IMR-90 (cell line): ENCODE measurements around the gene GPAT3. TPM values are rescaled to one million over a fixed set of nuclear protein-coding genes. Genes with fewer than 3 reads are reported as not detected.
A peak's percentile ranks its signal among the peaks of the same experiment; 100 is the strongest.

Experiments used
- ATAC-seq: fragments of 200-7000 bp; cut with Tn5 transposase; 2 replicates; pipeline ENCODE4 v1.9.1; 2020; ENCODE audit warnings: low read depth, mild to moderate bottlenecking, moderate library complexity
- BruUV-seq: library from RNA; stranded (reverse); fragments of 400-500 nt; replicated peaks from 2 replicates; lab custom pipeline; 2021; lab: Mats Ljungman, UMichigan
- CTCF ChIA-PET: fragments of 300-600 bp; formaldehyde crosslinking; extraction: SDS; loops from one replicate; lab custom pipeline; 2021; ENCODE audit warnings: antibody characterized with exemption; lab: Yijun Ruan, JAX
- POLR2A ChIA-PET: fragments of 300-600 bp; sonication (Branson Sonifier 250); formaldehyde crosslinking; loops from one replicate; lab custom pipeline; 2022; ENCODE audit warnings: antibody characterized with exemption; ENCODE audit not compliant: unreplicated experiment; lab: Charles Lee
- DNase-seq: peaks from one replicate; pipeline ENCODE4 v3.0.0; 2013
- H2AFZ ChIP-seq: replicated peaks from 2 replicates; pipeline ENCODE3; 2013; ENCODE audit warnings: low read length, mild to moderate bottlenecking; ENCODE audit not compliant: poor library complexity
- H2AK5ac ChIP-seq: 2 replicates; pipeline ENCODE4 v1.6.1; 2013; ENCODE audit warnings: low read depth, low read length, inconsistent platforms
- H2AK9ac ChIP-seq: replicated peaks from 2 replicates; pipeline ENCODE3; 2013; ENCODE audit warnings: mild to moderate bottlenecking, low read depth, low read length, moderate library complexity; ENCODE audit not compliant: poor library complexity
- H2BK120ac ChIP-seq: 2 replicates; pipeline ENCODE4 v1.6.1; 2013; ENCODE audit warnings: low read depth, low read length, inconsistent platforms
- H2BK15ac ChIP-seq: 3 replicates; pipeline ENCODE4 v1.6.1; 2013; ENCODE audit warnings: low read depth, low read length, inconsistent platforms
- H2BK20ac ChIP-seq: 2 replicates; pipeline ENCODE4 v1.6.1; 2013; ENCODE audit warnings: low read depth, mild to moderate bottlenecking, inconsistent platforms, low read length, moderate library complexity
- H2BK5ac ChIP-seq: 2 replicates; pipeline ENCODE4 v1.6.1; 2013; ENCODE audit warnings: mild to moderate bottlenecking, low read depth, low read length, inconsistent platforms; ENCODE audit not compliant: poor library complexity, severe bottlenecking
- H3K14ac ChIP-seq: replicated peaks from 2 replicates; pipeline ENCODE4 v1.6.1; 2013; ENCODE audit warnings: low read depth, low read length, inconsistent platforms
- H3K18ac ChIP-seq: 2 replicates; pipeline ENCODE4 v1.6.1; 2013; ENCODE audit warnings: low read depth, low read length, control low read depth
- H3K23ac ChIP-seq: 2 replicates; pipeline ENCODE4 v1.6.1; 2013; ENCODE audit warnings: low read depth, low read length, inconsistent platforms
- H3K27ac ChIP-seq: 2 replicates; pipeline ENCODE4 v1.5.1; 2013; ENCODE audit warnings: mild to moderate bottlenecking, control low read depth, low read length; ENCODE audit not compliant: insufficient read depth
- H3K27me3 ChIP-seq: 2 replicates; pipeline ENCODE4 v1.6.1; 2013; ENCODE audit warnings: low read length; ENCODE audit not compliant: control insufficient read depth, insufficient read depth
- H3K36me3 ChIP-seq: 2 replicates; pipeline ENCODE4 v1.6.1; 2013; ENCODE audit warnings: low read length, mixed read lengths; ENCODE audit not compliant: control insufficient read depth, insufficient read depth
- H3K4ac ChIP-seq: 2 replicates; pipeline ENCODE4 v1.6.1; 2013; ENCODE audit warnings: low read depth, low read length, inconsistent platforms
- H3K4me1 ChIP-seq: 2 replicates; pipeline ENCODE4 v1.6.1; 2013; ENCODE audit warnings: low read length, mixed read lengths; ENCODE audit not compliant: control insufficient read depth, insufficient read depth
- H3K4me2 ChIP-seq: 2 replicates; pipeline ENCODE4 v1.6.1; 2013; ENCODE audit warnings: low read depth, mild to moderate bottlenecking, control low read depth, low read length, moderate library complexity
- H3K4me3 ChIP-seq: 2 replicates; pipeline ENCODE4 v1.5.1; 2013; ENCODE audit warnings: low read depth, mild to moderate bottlenecking, control low read depth, low read length, moderate library complexity; ENCODE audit not compliant: insufficient read depth
- H3K56ac ChIP-seq: 2 replicates; pipeline ENCODE4 v1.6.1; 2013; ENCODE audit warnings: low read length, inconsistent platforms; ENCODE audit not compliant: insufficient read depth; ENCODE audit errors: extremely low read depth
- H3K79me1 ChIP-seq, 2 experiments: 2 replicates each; pipeline ENCODE4 v1.6.1; 2013; ENCODE audit warnings: low read length in 2 of 2, inconsistent platforms in 1 of 2, low read depth in 1 of 2
- H3K9ac ChIP-seq: 2 replicates; pipeline ENCODE4 v1.6.1; 2013; ENCODE audit warnings: low read depth, low read length, control low read depth
- H3K9me1 ChIP-seq: 2 replicates; pipeline ENCODE4 v1.6.1; 2013; ENCODE audit warnings: low read length, inconsistent platforms; ENCODE audit not compliant: insufficient read depth
- H3K9me3 ChIP-seq: 2 replicates; pipeline ENCODE4 v1.6.1; 2013; ENCODE audit warnings: low read length; ENCODE audit not compliant: control insufficient read depth, insufficient read depth
- H4K20me1 ChIP-seq: 2 replicates; pipeline ENCODE4 v1.6.1; 2013; ENCODE audit warnings: low read length, inconsistent platforms; ENCODE audit not compliant: insufficient read depth
- H4K5ac ChIP-seq: 2 replicates; pipeline ENCODE4 v1.6.1; 2013; ENCODE audit warnings: mild to moderate bottlenecking, low read depth, low read length, control low read depth
- H4K8ac ChIP-seq, 2 experiments: 2 replicates each; pipeline ENCODE4 v1.6.1; 2013; ENCODE audit warnings: low read depth in 2 of 2, low read length in 2 of 2, control low read depth in 1 of 2, inconsistent platforms in 1 of 2
- H4K91ac ChIP-seq: 2 replicates; pipeline ENCODE4 v1.6.1; 2013; ENCODE audit warnings: low read depth, low read length, inconsistent platforms; ENCODE audit not compliant: insufficient read depth
- CEBPB ChIP-seq: IDR thresholded peaks from 2 replicates; pipeline ENCODE4 v1.6.1; 2012; ENCODE audit warnings: low read depth, low read length, improper control_type of control experiment
- CTCF ChIP-seq: conservative IDR thresholded peaks from 2 replicates; pipeline ENCODE4 v1.5.1; 2012; ENCODE audit warnings: mild to moderate bottlenecking, low read depth, low read length, improper control_type of control experiment
- FOS ChIP-seq: fragments of 150-350 bp; IDR thresholded peaks from 2 replicates; pipeline ENCODE4 v1.6.1; 2016; ENCODE audit warnings: low read depth, low read length
- MAFK ChIP-seq: IDR thresholded peaks from 2 replicates; pipeline ENCODE4 v1.6.1; 2012; ENCODE audit warnings: low read depth, low read length, improper control_type of control experiment
- NFE2L2 ChIP-seq: fragments of 150-350 bp; IDR thresholded peaks from 2 replicates; pipeline ENCODE4 v1.6.1; 2016; ENCODE audit warnings: low read depth, mild to moderate bottlenecking, low read length
- RAD21 ChIP-seq: IDR thresholded peaks from 2 replicates; pipeline ENCODE4 v1.6.1; 2012; ENCODE audit warnings: low read length, improper control_type of control experiment
- SMC3 ChIP-seq: fragments of 150-350 bp; IDR thresholded peaks from 2 replicates; pipeline ENCODE4 v1.6.1; 2016; ENCODE audit warnings: low read depth, mild to moderate bottlenecking, antibody characterized with exemption, low read length, moderate library complexity
- USF2 ChIP-seq: fragments of 150-350 bp; IDR thresholded peaks from 2 replicates; pipeline ENCODE4 v1.6.1; 2017; ENCODE audit warnings: mild to moderate bottlenecking, antibody characterized with exemption, low read length, low read depth
- WGBS, 2 experiments: methylation state at CpG; one replicate each; pipeline versions ENCODE4 v1.1.5 to v1.1.7; 2013; ENCODE audit warnings: missing lambda C conversion rate in 2 of 2; ENCODE audit not compliant: insufficient read length in 1 of 2; ENCODE audit errors: extremely low coverage in 2 of 2; 5-methylcytosine and 5-hydroxymethylcytosine counted together
- dilution Hi-C: fragments of 300-500 bp; cut with HindIII; formaldehyde crosslinking; loops from one replicate; pipeline ENCODE4 v1.14.3; 2018; ENCODE audit warnings: low sequenced_read_pairs; ENCODE audit not compliant: unreplicated experiment
- in situ Hi-C: fragments of 300-500 bp; cut with MboI; formaldehyde crosslinking; loops from 3 replicates; pipeline ENCODE4 v1.14.3; 2019; ENCODE audit warnings: low sequenced_read_pairs, inconsistent platforms, mixed read lengths
- intact Hi-C: fragments of 100-400 bp; cut with micrococcal nuclease; formaldehyde crosslinking; loops from 2 replicates; pipeline ENCODE4 v1.10.0; 2022
- polyA plus RNA-seq, 3 experiments: library from polyadenylated mRNA; depleted of rRNA; stranded (reverse); fragments of >200 nt; gene quantifications; 2 replicates each; pipeline ENCODE4 v1.2.3, GENCODE V29; 2012; ENCODE audit warnings: low replicate concordance in 1 of 3
- total RNA-seq: library from RNA; depleted of rRNA; stranded (reverse); fragments of >200 nt; gene quantifications from 2 replicates; pipeline ENCODE4 v1.2.3, GENCODE V29; 2012

The GPAT3 gene
- total and polyA plus RNA-seq, 2 of the 4 experiments (the other 2 are of a cell fraction), result 1.3 to 2.9 TPM

GRCh38 chr4:83490876-83491450, 44.9 kb upstream of the GPAT3 start:
- Histone ChIP-seq H3K23ac (no peak overlapping the region), H3K27ac (no peak overlapping the region), H2AK9ac (no peak overlapping the region), H2BK5ac (no peak overlapping the region), H2BK20ac (no peak overlapping the region), H4K91ac (no peak overlapping the region), H3K9ac (no peak overlapping the region), H3K56ac (no peak overlapping the region), H3K18ac (no peak overlapping the region), H4K20me1 (no peaks in the 10 kb centered on the region), H3K4me3 (no peak overlapping the region), H3K4ac (no peak overlapping the region), H3K4me2 (no peak overlapping the region), H3K4me1 (no peaks in the 10 kb centered on the region), H4K8ac (no peak overlapping the region), H3K79me1 (no peaks in the 10 kb centered on the region), H2AFZ (no peak overlapping the region), H2AK5ac (no peak overlapping the region), H3K14ac (no peak overlapping the region), H3K27me3 (no peaks in the 10 kb centered on the region), H2BK120ac (no peak overlapping the region), H3K36me3 (no peaks in the 10 kb centered on the region), H4K5ac (no peak overlapping the region), H3K9me3 (no peaks in the 10 kb centered on the region), H3K9me1 (no peaks in the 10 kb centered on the region), H2BK15ac (no peak overlapping the region)
- in situ Hi-C loops (no loop called here), dilution Hi-C loops (no loop called here), intact Hi-C loops (loop anchor here (2.0 kb wide), 1 partner anchor 150 kb away; no protein-coding TSS in a partner anchor)
- peak; percentile 79 for ATAC-seq
- CTCF ChIA-PET, result interaction anchor here (0.6 to 1.3 kb wide), 4 partner anchors 140 to 154 kb away, joined by 3 to 6 read pairs (median 4); no protein-coding TSS in a partner anchor
- BruUV-seq, result no TSS peak
- TF ChIP-seq MAFK (no peak), CEBPB (no peak), FOS (no peak), USF2 (no peak), NFE2L2 (no peak), SMC3 (peak; percentile 53), RAD21 (peak; percentile 48), CTCF (peak; percentile 65)
- WGBS, 2 experiments, result no CpG with 5 or more reads among the region's 1 CpG
- DNase-seq, result peak; percentile 18
- POLR2A ChIA-PET, result no interaction called here
